22Rv1 (cell line): ENCODE data around the gene SP1.

Experiments
- H3K27ac ChIP-seq: fragments of 450-650 bp; 2 replicates; pipeline ENCODE4 v1.5.1; 2017
- ZFX ChIP-seq: fragments of 450-650 bp; IDR thresholded peaks from 2 replicates; pipeline ENCODE4 v1.6.1; 2017; ENCODE audit warnings: antibody characterized with exemption, borderline replicate concordance
- TF ChIP-seq, protein P1 (sequence below): fragments of 450-650 bp; IDR thresholded peaks from 2 replicates; pipeline ENCODE4 v1.5.1; 2017; ENCODE audit warnings: mild to moderate bottlenecking

The SP1 gene

DNA sequence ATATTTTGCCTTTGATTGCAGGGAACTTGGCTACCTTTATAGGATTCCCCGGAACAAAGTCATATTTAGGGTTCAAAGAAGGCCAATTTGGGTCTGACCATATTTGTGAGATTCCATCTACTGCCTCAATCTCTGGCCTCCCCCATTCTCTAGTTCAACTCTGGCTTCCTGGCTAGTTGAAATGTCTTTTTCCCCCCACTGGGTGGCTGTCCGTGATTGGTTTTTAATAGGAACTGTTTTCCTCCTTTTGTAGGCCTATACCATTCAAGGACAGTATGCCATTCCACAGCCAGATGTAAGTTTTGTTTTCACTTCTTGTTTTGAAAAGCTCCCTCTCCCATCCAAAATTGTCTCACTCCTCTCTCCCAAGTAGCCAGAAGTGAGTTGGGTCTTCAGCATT, 85.7 kb downstream of the SP1 start:
- no peak for TF ChIP-seq ZFX
- TF ChIP-seq, protein P1, sequence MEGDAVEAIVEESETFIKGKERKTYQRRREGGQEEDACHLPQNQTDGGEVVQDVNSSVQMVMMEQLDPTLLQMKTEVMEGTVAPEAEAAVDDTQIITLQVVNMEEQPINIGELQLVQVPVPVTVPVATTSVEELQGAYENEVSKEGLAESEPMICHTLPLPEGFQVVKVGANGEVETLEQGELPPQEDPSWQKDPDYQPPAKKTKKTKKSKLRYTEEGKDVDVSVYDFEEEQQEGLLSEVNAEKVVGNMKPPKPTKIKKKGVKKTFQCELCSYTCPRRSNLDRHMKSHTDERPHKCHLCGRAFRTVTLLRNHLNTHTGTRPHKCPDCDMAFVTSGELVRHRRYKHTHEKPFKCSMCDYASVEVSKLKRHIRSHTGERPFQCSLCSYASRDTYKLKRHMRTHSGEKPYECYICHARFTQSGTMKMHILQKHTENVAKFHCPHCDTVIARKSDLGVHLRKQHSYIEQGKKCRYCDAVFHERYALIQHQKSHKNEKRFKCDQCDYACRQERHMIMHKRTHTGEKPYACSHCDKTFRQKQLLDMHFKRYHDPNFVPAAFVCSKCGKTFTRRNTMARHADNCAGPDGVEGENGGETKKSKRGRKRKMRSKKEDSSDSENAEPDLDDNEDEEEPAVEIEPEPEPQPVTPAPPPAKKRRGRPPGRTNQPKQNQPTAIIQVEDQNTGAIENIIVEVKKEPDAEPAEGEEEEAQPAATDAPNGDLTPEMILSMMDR, result no peak
- 0 out of 2 replicates have a peak overlapping the region, but pooled peaks have one; percentile 3 for H3K27ac ChIP-seq
